A549 (cell line): Measurements from ENCODE around the gene SERPINI1.

Source experiments
- BHLHE40 ChIP-seq: IDR thresholded peaks from 2 replicates; pipeline ENCODE4 v1.6.1; 2012; ENCODE audit warnings: low read depth, low read length, inconsistent platforms
- EP300 ChIP-seq, 2 experiments: fragments of >200 bp; sonication (Bioruptor Twin); formaldehyde crosslinking; IDR thresholded peaks; 2 replicates in 1 of 2; 3 replicates in 1 of 2; pipeline ENCODE4 v1.6.1; 2016 to 2017
- MAFK ChIP-seq: fragments of 450-650 bp; IDR thresholded peaks from 2 replicates; pipeline ENCODE4 v1.6.1; 2014; ENCODE audit not compliant: partially characterized antibody
- MAZ ChIP-seq: fragments of 150-350 bp; IDR thresholded peaks from 2 replicates; pipeline ENCODE4 v1.6.1; 2014; ENCODE audit warnings: antibody characterized with exemption, low read depth, low read length, borderline replicate concordance
- NR3C1 ChIP-seq: fragments of >200 bp; sonication (Bioruptor Twin); formaldehyde crosslinking; IDR thresholded peaks from 3 replicates; pipeline ENCODE4 v1.6.1; 2017
- PBX3 ChIP-seq: IDR thresholded peaks from 2 replicates; pipeline ENCODE4 v1.6.1; 2012
- PHF8 ChIP-seq: fragments of 200-600 bp; sonication (generic); IDR thresholded peaks from 2 replicates; pipeline ENCODE4 v1.6.1; 2016; ENCODE audit warnings: low read depth, mild to moderate bottlenecking, antibody characterized with exemption, moderate library complexity, borderline replicate concordance
- POLR2A ChIP-seq: IDR thresholded peaks from 2 replicates; pipeline ENCODE4 v1.6.1; 2012; ENCODE audit warnings: mild to moderate bottlenecking, low read length
- RCOR1 ChIP-seq: fragments of 150-350 bp; IDR thresholded peaks from 2 replicates; pipeline ENCODE4 v1.6.1; 2014; ENCODE audit warnings: antibody characterized with exemption, low read length, low read depth
- RFX5 ChIP-seq: fragments of 450-650 bp; IDR thresholded peaks from 2 replicates; pipeline ENCODE4 v1.7.1; 2014; ENCODE audit warnings: antibody characterized with exemption, mild to moderate bottlenecking, moderate library complexity
- TP53 ChIP-seq: fragments of 250-450 bp; sonication (Bioruptor Pico); IDR thresholded peaks from 2 replicates; pipeline ENCODE4 v1.5.0; 2021; ENCODE audit warnings: mild to moderate bottlenecking, moderate library complexity
- ZFP36 ChIP-seq: fragments of 450-650 bp; IDR thresholded peaks from 2 replicates; pipeline ENCODE4 v1.6.1; 2014; ENCODE audit warnings: borderline replicate concordance; ENCODE audit not compliant: partially characterized antibody
- TF ChIP-seq, protein P1 (sequence below): fragments of >200 bp; sonication (Bioruptor Twin); formaldehyde crosslinking; IDR thresholded peaks from 3 replicates; pipeline ENCODE4 v1.5.1; 2016

- TF ChIP-seq RFX5, result no peak
- TF ChIP-seq TP53 (CRISPR knock-in tag), result no peak
- no peak for TF ChIP-seq POLR2A
- TF ChIP-seq NR3C1, result no peak
- TF ChIP-seq, protein P1, sequence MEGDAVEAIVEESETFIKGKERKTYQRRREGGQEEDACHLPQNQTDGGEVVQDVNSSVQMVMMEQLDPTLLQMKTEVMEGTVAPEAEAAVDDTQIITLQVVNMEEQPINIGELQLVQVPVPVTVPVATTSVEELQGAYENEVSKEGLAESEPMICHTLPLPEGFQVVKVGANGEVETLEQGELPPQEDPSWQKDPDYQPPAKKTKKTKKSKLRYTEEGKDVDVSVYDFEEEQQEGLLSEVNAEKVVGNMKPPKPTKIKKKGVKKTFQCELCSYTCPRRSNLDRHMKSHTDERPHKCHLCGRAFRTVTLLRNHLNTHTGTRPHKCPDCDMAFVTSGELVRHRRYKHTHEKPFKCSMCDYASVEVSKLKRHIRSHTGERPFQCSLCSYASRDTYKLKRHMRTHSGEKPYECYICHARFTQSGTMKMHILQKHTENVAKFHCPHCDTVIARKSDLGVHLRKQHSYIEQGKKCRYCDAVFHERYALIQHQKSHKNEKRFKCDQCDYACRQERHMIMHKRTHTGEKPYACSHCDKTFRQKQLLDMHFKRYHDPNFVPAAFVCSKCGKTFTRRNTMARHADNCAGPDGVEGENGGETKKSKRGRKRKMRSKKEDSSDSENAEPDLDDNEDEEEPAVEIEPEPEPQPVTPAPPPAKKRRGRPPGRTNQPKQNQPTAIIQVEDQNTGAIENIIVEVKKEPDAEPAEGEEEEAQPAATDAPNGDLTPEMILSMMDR, result no peak
- no peak for TF ChIP-seq PHF8
- no peak for TF ChIP-seq MAZ
- no peak for TF ChIP-seq RCOR1
- no peak for TF ChIP-seq EP300 (IDR thresholded peaks at IDR 0.05)
- TF ChIP-seq PBX3, result no peak
- no peak for TF ChIP-seq BHLHE40
- TF ChIP-seq ZFP36, result no peak
- TF ChIP-seq MAFK, result no peak
Observed at GRCh38 chr3:167864552-167864874, 129.0 kb downstream of the SERPINI1 start.
